IPS-18a (cell line): ENCODE data around the gene PDZD2.

ENCODE experiments used
- H3K27ac ChIP-seq: one replicate; pipeline ENCODE4 v1.5.1; 2013; ENCODE audit warnings: low read length
- H3K27me3 ChIP-seq: one replicate; pipeline ENCODE4 v1.6.1; 2013; ENCODE audit warnings: mild to moderate bottlenecking, low read length; ENCODE audit not compliant: control insufficient read depth, insufficient read depth
- H3K36me3 ChIP-seq: one replicate; pipeline ENCODE4 v1.6.1; 2013; ENCODE audit warnings: low read depth, low read length; ENCODE audit not compliant: control insufficient read depth
- H3K4me1 ChIP-seq: one replicate; pipeline ENCODE4 v1.6.1; 2013; ENCODE audit warnings: low read depth, low read length; ENCODE audit not compliant: control insufficient read depth
- H3K4me3 ChIP-seq: one replicate; pipeline ENCODE4 v1.5.1; 2013; ENCODE audit warnings: low read length
- H3K9ac ChIP-seq: one replicate; pipeline ENCODE4 v1.6.1; 2013; ENCODE audit warnings: mild to moderate bottlenecking, low read length, moderate library complexity
- H3K9me3 ChIP-seq: one replicate; pipeline ENCODE4 v1.6.1; 2013; ENCODE audit warnings: low read depth, low read length; ENCODE audit not compliant: control insufficient read depth

Gene PDZD2

DNA sequence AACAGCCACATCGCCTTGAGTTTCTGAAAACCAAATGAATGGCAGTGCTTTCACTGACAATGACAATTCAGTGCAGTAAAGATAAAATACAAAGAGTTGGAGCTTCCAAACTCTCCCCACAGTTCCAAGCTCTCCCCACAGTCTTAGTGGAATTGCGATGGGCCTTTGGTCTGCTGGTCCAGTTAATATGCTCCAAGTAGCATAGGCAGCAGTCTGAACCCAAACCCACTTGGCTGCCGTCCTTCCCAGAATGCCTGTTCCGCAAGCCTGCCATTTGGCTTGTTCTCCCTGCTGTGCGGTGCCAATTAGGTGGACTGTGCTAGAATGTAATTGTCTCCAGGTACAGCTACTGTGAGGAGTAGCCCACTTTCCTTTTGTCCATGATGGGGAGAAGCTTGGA lies 285.1 kb downstream of the PDZD2 start:
- Histone ChIP-seq H3K27ac (no peak overlapping the region), H3K27me3 (no peaks in the 10 kb centered on the region), H3K4me1 (peaks cover 3% of the 10 kb centered on the region), H3K4me3 (no peak overlapping the region), H3K36me3 (no peaks in the 10 kb centered on the region), H3K9me3 (no peaks in the 10 kb centered on the region), H3K9ac (no peak overlapping the region)

DNA sequence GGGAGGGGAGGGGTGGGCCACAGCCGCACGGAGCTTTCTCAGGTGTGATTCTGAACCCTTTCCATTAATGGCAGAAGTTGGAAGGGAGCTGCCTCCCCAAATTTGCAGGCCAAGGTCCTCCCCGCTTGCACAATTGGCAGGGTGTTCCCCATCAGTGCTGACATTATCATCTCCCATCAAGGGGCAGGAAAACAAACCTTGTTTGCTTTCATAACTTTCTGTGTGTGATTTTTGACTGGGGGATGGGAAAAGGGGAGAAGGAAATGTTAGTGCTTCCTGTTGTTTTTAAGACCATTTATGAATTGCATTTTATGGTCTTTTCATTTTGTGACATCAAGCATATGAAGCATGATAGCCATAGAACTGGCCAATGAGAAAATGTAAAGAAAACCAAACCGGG lies 292.9 kb downstream of the PDZD2 start:
- no peaks in the 10 kb centered on the region for H3K9me3 ChIP-seq
- H3K4me1 ChIP-seq, result peaks cover 5% of the 10 kb centered on the region
- H3K36me3 ChIP-seq, result no peaks in the 10 kb centered on the region
- H3K4me3 ChIP-seq, result no peak overlapping the region
- no peaks in the 10 kb centered on the region for H3K27me3 ChIP-seq
- H3K27ac ChIP-seq, result no peak overlapping the region
- H3K9ac ChIP-seq, result no peak overlapping the region

- Histone ChIP-seq H3K27ac (no peak overlapping the region), H3K9me3 (no peaks in the 10 kb centered on the region)
These were observed 295.2 kb downstream of the PDZD2 start for GRCh38 chr5:31934156-31934555.

DNA sequence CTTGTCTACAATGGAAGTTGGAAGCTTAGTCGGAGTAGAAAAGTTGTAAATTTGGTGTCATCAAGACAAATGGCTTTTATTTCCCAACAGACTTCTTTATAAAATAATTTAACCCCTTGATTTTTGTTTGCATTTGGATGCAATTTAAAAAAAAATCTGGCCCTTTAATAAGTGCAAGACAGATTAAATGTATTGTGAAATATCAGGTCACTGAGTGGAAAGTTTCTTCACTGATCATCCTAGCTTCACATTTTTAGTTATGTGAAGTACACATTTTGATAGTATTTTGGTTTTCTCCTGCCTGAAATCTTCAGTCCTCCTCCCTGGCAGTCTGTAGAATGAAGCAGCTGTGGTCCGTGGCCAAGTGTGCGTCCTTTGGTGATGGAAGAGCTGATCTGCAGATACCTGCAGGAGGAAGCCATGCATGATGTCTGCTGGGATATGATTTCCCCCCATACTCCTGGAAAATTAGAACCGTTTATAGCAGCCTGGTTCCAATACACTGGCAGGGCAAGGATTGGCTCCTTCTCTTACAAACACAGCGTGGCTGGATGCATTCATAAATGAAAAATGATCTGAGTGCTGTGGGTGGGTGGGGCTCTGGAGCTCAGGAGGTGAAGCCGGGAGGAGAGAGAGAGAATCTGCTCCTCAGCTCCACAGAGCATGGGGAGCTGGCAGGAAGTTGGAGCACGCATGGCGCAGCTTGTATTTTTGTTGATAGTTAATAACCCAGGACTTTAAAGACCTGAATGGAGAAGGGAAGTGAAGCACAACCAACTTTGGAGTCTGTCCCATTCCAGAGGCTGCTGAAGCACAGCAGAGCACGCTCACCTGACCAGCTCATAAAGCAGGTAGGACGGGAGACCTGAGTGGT lies 296.8 kb downstream of the PDZD2 start:
- no peaks in the 10 kb centered on the region for H3K27me3 ChIP-seq
- no peak overlapping the region for H3K27ac ChIP-seq
- H3K36me3 ChIP-seq, result no peaks in the 10 kb centered on the region
- H3K4me1 ChIP-seq, result no peaks in the 10 kb centered on the region
- H3K9ac ChIP-seq, result no peak overlapping the region
- no peak overlapping the region for H3K4me3 ChIP-seq
- H3K9me3 ChIP-seq, result no peaks in the 10 kb centered on the region

More at GRCh38 chr5:31934156-31934555, 295.2 kb downstream of the PDZD2 start:
- Histone ChIP-seq H3K4me3 (no peak overlapping the region), H3K9ac (no peak overlapping the region), H3K36me3 (no peaks in the 10 kb centered on the region), H3K4me1 (peaks cover under 1% of the 10 kb centered on the region), H3K27me3 (no peaks in the 10 kb centered on the region)

GRCh38 chr5:31936683-31937082 lies 297.8 kb downstream of the PDZD2 start:
- no peaks in the 10 kb centered on the region for H3K4me1 ChIP-seq
- H3K27me3 ChIP-seq, result no peaks in the 10 kb centered on the region
- no peaks in the 10 kb centered on the region for H3K9me3 ChIP-seq
- H3K36me3 ChIP-seq, result no peaks in the 10 kb centered on the region
- no peak overlapping the region for H3K27ac ChIP-seq
- no peak overlapping the region for H3K4me3 ChIP-seq
- H3K9ac ChIP-seq, result no peak overlapping the region

- Histone ChIP-seq H3K9me3 (no peaks in the 10 kb centered on the region), H3K4me1 (no peaks in the 10 kb centered on the region), H3K9ac (no peak overlapping the region), H3K27me3 (no peaks in the 10 kb centered on the region), H3K27ac (no peak overlapping the region), H3K4me3 (no peak overlapping the region), H3K36me3 (no peaks in the 10 kb centered on the region)
These were observed 298.3 kb downstream of the PDZD2 start for GRCh38 chr5:31937226-31937625.

DNA sequence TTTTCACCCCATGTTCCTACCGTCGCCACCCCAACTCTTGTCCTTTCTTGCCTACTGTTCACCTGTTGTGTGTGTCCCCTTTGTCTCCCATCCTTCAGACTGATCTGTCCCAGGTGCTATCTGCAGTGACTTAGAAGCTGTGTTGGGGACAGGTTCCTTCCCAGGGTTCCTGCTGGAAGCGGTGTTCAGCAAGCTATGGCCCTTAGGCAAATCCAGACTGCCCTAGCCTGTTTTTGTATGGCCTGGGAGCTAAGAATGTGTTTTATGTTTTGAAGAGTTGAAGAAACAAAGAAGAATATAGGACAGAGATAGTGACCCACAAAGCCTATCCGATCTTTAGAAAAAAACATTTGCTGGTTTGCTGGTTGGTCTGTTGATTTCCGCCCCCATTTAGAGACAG lies 298.8 kb downstream of the PDZD2 start:
- Histone ChIP-seq H3K4me3 (no peak overlapping the region), H3K27ac (no peak overlapping the region), H3K27me3 (no peaks in the 10 kb centered on the region), H3K9me3 (no peaks in the 10 kb centered on the region), H3K9ac (no peak overlapping the region), H3K36me3 (no peaks in the 10 kb centered on the region), H3K4me1 (no peaks in the 10 kb centered on the region)

- no peaks in the 10 kb centered on the region for H3K9me3 ChIP-seq
- no peaks in the 10 kb centered on the region for H3K27me3 ChIP-seq
- no peak overlapping the region for H3K9ac ChIP-seq
- no peak overlapping the region for H3K27ac ChIP-seq
- H3K4me1 ChIP-seq, result no peaks in the 10 kb centered on the region
- H3K4me3 ChIP-seq, result no peak overlapping the region
- no peaks in the 10 kb centered on the region for H3K36me3 ChIP-seq
These were observed 300.2 kb downstream of the PDZD2 start for GRCh38 chr5:31939151-31939550.

GRCh38 chr5:31941151-31941755 lies 302.3 kb downstream of the PDZD2 start:
- H3K27ac ChIP-seq, result no peak overlapping the region
- H3K9ac ChIP-seq, result no peak overlapping the region
- H3K4me1 ChIP-seq, result no peaks in the 10 kb centered on the region
- no peaks in the 10 kb centered on the region for H3K36me3 ChIP-seq
- no peak overlapping the region for H3K4me3 ChIP-seq
- H3K9me3 ChIP-seq, result no peaks in the 10 kb centered on the region
- H3K27me3 ChIP-seq, result no peaks in the 10 kb centered on the region

DNA sequence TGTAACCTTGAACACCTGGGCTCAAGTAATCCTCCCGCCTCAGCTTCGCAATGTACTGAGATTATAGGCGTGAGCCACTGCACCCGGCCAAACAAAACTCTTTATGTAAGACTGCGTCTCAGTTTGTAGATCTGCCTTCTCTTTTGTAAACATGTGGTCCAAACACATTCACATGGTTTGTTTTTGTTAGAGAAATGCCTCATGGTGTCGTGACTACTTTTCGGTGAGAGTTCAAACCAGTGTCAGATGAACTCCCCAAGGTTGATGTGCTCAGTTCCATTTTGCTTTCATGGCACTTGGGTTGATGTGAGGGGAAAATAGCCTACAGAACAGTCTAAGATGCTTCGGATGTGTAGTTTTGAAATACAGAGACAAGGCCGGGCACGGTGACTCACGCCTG lies 303.6 kb downstream of the PDZD2 start:
- Histone ChIP-seq H3K27ac (no peak overlapping the region), H3K9me3 (no peaks in the 10 kb centered on the region), H3K4me3 (no peak overlapping the region), H3K27me3 (no peaks in the 10 kb centered on the region), H3K9ac (no peak overlapping the region), H3K4me1 (no peaks in the 10 kb centered on the region), H3K36me3 (no peaks in the 10 kb centered on the region)

DNA sequence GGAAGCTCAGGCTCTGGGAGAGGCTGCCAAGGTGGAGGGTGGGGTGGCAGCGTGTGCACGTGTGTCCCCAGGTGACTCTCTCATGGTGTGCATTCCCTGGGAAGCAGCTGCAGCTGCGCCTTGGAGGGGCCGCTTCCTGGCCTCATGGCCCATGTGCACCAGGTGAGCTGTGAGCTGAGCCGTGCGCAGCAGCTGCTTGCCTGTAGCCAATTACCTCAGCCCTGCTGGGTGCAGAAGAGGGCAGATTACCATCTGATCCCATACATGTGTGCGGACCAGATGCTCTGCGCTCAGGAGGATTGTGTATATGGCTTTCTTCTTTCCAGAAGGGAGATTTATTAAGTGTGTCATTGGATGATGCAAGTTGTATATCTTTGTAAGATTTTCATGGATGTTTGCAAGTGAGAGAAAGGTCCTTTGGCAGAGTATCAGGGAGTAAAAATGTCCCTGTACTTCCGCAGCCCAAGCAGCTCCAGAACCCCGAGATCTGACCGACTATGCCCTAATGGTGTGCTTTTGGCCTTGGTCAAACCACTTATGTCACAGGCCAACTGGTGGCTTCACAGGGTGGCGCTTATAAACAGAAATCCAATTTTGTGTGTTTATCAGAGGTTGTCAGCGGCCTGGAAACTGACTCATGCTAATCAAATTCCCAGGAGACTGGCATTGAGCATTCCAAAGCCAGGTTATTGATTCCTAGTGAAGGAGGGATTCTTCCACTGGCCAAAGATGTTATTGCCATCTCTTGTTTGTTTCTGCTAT lies 305.9 kb downstream of the PDZD2 start:
- Histone ChIP-seq H3K9me3 (no peaks in the 10 kb centered on the region), H3K27ac (no peak overlapping the region), H3K36me3 (no peaks in the 10 kb centered on the region), H3K27me3 (no peaks in the 10 kb centered on the region), H3K4me1 (no peaks in the 10 kb centered on the region), H3K9ac (no peak overlapping the region), H3K4me3 (no peak overlapping the region)
